ENCODE results near the gene KIF21A.

DNA sequence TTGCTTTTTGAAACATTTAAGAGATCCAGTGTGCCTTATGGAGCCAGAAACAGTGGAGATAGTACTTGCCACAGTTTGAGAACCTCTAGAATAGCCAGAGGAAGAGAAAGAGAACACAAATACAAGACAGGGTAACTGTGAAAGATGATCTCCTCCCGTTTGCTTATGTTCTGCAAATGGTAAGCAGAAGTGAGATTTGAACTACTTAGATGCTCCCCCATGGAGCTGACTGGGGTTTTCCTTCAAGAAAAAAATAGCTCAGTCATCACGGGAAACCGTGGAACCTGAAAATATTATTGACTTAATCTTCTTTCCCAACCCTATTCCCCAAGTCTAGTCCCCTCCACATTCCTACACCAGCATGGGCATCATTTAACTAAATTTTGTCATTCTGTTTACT is 87.1 kb downstream of the KIF21A start:
- TF ChIP-seq, protein P1, sequence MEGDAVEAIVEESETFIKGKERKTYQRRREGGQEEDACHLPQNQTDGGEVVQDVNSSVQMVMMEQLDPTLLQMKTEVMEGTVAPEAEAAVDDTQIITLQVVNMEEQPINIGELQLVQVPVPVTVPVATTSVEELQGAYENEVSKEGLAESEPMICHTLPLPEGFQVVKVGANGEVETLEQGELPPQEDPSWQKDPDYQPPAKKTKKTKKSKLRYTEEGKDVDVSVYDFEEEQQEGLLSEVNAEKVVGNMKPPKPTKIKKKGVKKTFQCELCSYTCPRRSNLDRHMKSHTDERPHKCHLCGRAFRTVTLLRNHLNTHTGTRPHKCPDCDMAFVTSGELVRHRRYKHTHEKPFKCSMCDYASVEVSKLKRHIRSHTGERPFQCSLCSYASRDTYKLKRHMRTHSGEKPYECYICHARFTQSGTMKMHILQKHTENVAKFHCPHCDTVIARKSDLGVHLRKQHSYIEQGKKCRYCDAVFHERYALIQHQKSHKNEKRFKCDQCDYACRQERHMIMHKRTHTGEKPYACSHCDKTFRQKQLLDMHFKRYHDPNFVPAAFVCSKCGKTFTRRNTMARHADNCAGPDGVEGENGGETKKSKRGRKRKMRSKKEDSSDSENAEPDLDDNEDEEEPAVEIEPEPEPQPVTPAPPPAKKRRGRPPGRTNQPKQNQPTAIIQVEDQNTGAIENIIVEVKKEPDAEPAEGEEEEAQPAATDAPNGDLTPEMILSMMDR (IDR thresholded peaks at IDR 0.05; ENCODE audit: poor library complexity, severe bottlenecking): no peak
- TF ChIP-seq EZH2 (IDR thresholded peaks at IDR 0.05; ENCODE audit: borderline replicate concordance, insufficient read depth, low read length, poor library complexity, severe bottlenecking) (no peak), POLR2AphosphoS5 (IDR thresholded peaks at IDR 0.05) (no peak), SMC3 (conservative IDR thresholded peaks at IDR 0.05; ENCODE audit: poor library complexity) (no peak)
- TF ChIP-seq, protein P2, sequence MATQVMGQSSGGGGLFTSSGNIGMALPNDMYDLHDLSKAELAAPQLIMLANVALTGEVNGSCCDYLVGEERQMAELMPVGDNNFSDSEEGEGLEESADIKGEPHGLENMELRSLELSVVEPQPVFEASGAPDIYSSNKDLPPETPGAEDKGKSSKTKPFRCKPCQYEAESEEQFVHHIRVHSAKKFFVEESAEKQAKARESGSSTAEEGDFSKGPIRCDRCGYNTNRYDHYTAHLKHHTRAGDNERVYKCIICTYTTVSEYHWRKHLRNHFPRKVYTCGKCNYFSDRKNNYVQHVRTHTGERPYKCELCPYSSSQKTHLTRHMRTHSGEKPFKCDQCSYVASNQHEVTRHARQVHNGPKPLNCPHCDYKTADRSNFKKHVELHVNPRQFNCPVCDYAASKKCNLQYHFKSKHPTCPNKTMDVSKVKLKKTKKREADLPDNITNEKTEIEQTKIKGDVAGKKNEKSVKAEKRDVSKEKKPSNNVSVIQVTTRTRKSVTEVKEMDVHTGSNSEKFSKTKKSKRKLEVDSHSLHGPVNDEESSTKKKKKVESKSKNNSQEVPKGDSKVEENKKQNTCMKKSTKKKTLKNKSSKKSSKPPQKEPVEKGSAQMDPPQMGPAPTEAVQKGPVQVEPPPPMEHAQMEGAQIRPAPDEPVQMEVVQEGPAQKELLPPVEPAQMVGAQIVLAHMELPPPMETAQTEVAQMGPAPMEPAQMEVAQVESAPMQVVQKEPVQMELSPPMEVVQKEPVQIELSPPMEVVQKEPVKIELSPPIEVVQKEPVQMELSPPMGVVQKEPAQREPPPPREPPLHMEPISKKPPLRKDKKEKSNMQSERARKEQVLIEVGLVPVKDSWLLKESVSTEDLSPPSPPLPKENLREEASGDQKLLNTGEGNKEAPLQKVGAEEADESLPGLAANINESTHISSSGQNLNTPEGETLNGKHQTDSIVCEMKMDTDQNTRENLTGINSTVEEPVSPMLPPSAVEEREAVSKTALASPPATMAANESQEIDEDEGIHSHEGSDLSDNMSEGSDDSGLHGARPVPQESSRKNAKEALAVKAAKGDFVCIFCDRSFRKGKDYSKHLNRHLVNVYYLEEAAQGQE (IDR thresholded peaks at IDR 0.05; ENCODE audit: borderline replicate concordance): no peak

Measured in neural cell (in vitro differentiated cells).